Spleen (tissue), 11 donors: ENCODE data around the gene SYNRG. TPM values are rescaled to one million over a fixed set of nuclear protein-coding genes. Genes with fewer than 3 reads are reported as not detected.

Source experiments
- DNase-seq: peaks from one replicate; pipeline ENCODE4 v3.0.0-alpha.2; 2020
- H3K27ac ChIP-seq, 8 donors: fragments of 200-600 bp; sonication (generic) in 7 of 8; 1 replicate in 4 of 8; 2 replicates in 4 of 8; pipeline versions ENCODE4 v1.5.0 to v1.8.0; 2016 to 2021; ENCODE audit warnings: inconsistent platforms in 4 of 8, mild to moderate bottlenecking in 4 of 8, moderate library complexity in 1 of 8
- H3K27me3 ChIP-seq, 7 donors: fragments of 200-600 bp; sonication (generic) in 6 of 7; replicated peaks in 1 of 7; 1 replicate in 4 of 7; 2 replicates in 3 of 7; pipeline versions ENCODE4 v1.5.0 to v1.8.0; 2016 to 2021; ENCODE audit warnings: inconsistent platforms in 3 of 7, mild to moderate bottlenecking in 1 of 7
- H3K36me3 ChIP-seq, 6 donors: fragments of 200-600 bp; sonication (generic) in 5 of 6; 1 replicate in 4 of 6; 2 replicates in 2 of 6; pipeline versions ENCODE4 v1.5.0 to v1.8.0; 2016 to 2021; ENCODE audit warnings: inconsistent platforms in 2 of 6
- H3K4me1 ChIP-seq, 6 donors: fragments of 200-600 bp; sonication (generic) in 5 of 6; 1 replicate in 3 of 6; 2 replicates in 3 of 6; pipeline versions ENCODE4 v1.5.0 to v1.8.0; 2016 to 2021; ENCODE audit warnings: inconsistent platforms in 3 of 6
- H3K4me3 ChIP-seq, 8 donors: fragments of 200-600 bp; sonication (generic) in 7 of 8; 1 replicate in 4 of 8; 2 replicates in 4 of 8; pipeline versions ENCODE4 v1.5.0 to v1.8.0; 2016 to 2021; ENCODE audit warnings: inconsistent platforms in 4 of 8, mild to moderate bottlenecking in 4 of 8, moderate library complexity in 2 of 8
- H3K9me3 ChIP-seq, 8 donors: fragments of 200-600 bp; sonication (generic) in 7 of 8; 1 replicate in 4 of 8; 2 replicates in 4 of 8; pipeline versions ENCODE4 v1.5.0 to v1.8.0; 2016 to 2021; ENCODE audit warnings: inconsistent platforms in 4 of 8
- POLR2A ChIP-seq, 3 donors: fragments of 450-650 bp; IDR thresholded peaks; one replicate each; pipeline ENCODE4 v1.5.1; 2017; ENCODE audit warnings: antibody characterized with exemption in 3 of 3, mild to moderate bottlenecking in 1 of 3
- POLR2AphosphoS5 ChIP-seq, 3 donors: sonication (generic); formaldehyde crosslinking; IDR thresholded peaks; one replicate each; pipeline ENCODE4 v1.5.1; 2017; ENCODE audit warnings: antibody characterized with exemption in 3 of 3
- WGBS, 5 donors: extraction: QIAGEN DNeasy Blood & Tissue Kit in 3 of 5; methylation state at CpG; one replicate each; pipeline versions ENCODE4 v1.1.5 to v1.1.7; 2013 to 2018; 5-methylcytosine and 5-hydroxymethylcytosine counted together
- intact Hi-C: fragments of 100-400 bp; cut with DNase I; formaldehyde crosslinking; loops from one replicate; pipeline ENCODE4 v1.15.0; 2023; ENCODE audit warnings: low total_unique reads
- polyA plus RNA-seq, 3 donors: library from polyadenylated mRNA; stranded (reverse); fragments of 200-250 nt; gene quantifications; one replicate each; pipeline ENCODE4 v1.2.1, GENCODE V29; 2013
- total RNA-seq, 7 donors: library from RNA; depleted of rRNA in 3 of 7; stranded (reverse); fragments of >200 nt in 3 of 7; fragmentation: NEBNext Ultra II Directional in 4 of 7; extraction: Animal tissue kit (Norgen Biotek cat#: 25700) in 4 of 7; gene quantifications; one replicate each; pipeline versions ENCODE4 v1.1.0 to v1.2.1, GENCODE V29; 2016 to 2021
- TF ChIP-seq, protein P1 (sequence below), 11 experiments: fragments of 200-600 bp in 7 of 11; fragments of 450-650 bp in 4 of 11; sonication (generic) in 4 of 11; IDR thresholded peaks in 8 of 11; conservative IDR thresholded peaks in 3 of 11; 1 replicate in 7 of 11; 2 replicates in 4 of 11; pipeline versions ENCODE4 v1.4.0 to v1.8.0; 2016 to 2021; ENCODE audit warnings: antibody characterized with exemption in 11 of 11, inconsistent platforms in 4 of 11, mild to moderate bottlenecking in 1 of 11
- donor health status: healthy with polysubstance abuse.
- donor health status: DM: no; HTN: no; CAD: no; lungs with moderate emphysema.
- donor health status: DM: no; HTN: no; CAD: no.
- donor health status: Bipolar disorder and iron deficiency.
- donor health status: healthy.
- donor health status: DM: no; HTN: no; CAD: no.
- donor health status: DM: yes; HTN: yes; CAD: no.

Gene SYNRG
- total and polyA plus RNA-seq, 10 donors, result 10.9 to 91.3 (median 69.8) TPM

DNA sequence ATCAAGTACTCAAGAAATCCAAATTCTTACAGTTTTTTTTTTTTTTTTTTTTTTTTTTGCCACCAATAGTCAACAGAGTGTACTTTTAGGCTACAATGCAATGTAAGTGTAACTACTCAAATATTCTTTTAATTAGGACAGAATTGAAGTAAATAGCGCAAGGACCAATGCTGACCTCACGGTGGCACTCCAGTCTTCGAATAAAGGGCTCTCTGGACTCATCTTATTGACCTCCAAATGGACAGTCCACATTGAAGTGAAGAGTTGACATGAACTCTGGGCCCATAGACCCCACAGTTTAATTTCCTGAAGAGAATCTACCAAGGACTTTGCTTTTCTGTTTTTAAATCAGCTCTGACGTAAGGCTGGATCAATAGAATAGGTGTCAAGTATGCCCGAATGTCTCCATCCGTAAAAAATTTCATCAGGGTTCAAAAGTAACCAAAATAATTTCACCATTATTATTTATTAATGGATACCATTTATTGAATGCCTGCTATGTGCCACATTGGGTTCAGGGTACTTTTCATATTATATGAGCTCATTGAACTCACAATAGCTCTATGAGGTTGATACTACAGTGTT is 41.3 kb upstream of the SYNRG start:
- H3K4me3 ChIP-seq, result no peak overlapping the region
- WGBS, 5 donors, result 56 to 64% (median 56%) methylated on average over 6 of the region's 6 CpGs
- no peak overlapping the region for H3K27ac ChIP-seq
- TF ChIP-seq POLR2AphosphoS5 (IDR thresholded peaks at IDR 0.05), result no peak
- TF ChIP-seq, protein P1, sequence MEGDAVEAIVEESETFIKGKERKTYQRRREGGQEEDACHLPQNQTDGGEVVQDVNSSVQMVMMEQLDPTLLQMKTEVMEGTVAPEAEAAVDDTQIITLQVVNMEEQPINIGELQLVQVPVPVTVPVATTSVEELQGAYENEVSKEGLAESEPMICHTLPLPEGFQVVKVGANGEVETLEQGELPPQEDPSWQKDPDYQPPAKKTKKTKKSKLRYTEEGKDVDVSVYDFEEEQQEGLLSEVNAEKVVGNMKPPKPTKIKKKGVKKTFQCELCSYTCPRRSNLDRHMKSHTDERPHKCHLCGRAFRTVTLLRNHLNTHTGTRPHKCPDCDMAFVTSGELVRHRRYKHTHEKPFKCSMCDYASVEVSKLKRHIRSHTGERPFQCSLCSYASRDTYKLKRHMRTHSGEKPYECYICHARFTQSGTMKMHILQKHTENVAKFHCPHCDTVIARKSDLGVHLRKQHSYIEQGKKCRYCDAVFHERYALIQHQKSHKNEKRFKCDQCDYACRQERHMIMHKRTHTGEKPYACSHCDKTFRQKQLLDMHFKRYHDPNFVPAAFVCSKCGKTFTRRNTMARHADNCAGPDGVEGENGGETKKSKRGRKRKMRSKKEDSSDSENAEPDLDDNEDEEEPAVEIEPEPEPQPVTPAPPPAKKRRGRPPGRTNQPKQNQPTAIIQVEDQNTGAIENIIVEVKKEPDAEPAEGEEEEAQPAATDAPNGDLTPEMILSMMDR (IDR thresholded peaks at IDR 0.05 in 8 of 11, conservative IDR thresholded peaks at IDR 0.05 in 3 of 11), result no peak
- no peak for TF ChIP-seq POLR2A (IDR thresholded peaks at IDR 0.05)
- intact Hi-C loops, result no loop called here
- H3K4me1 ChIP-seq, result peaks cover 0 to 7% (median 0%) of the 10 kb centered on the region in 6 donors
- H3K9me3 ChIP-seq, result no peaks in the 10 kb centered on the region
- no peaks in the 10 kb centered on the region for H3K36me3 ChIP-seq
- DNase-seq, result no peak
- H3K27me3 ChIP-seq, result peaks cover 0 to 68% (median 2%) of the 10 kb centered on the region in 7 donors

- Histone ChIP-seq H3K36me3 (no peaks in the 10 kb centered on the region), H3K4me3 (no peak overlapping the region), H3K4me1 (peaks cover 0 to 15% (median 4%) of the 10 kb centered on the region in 6 donors), H3K27me3 (peaks cover 0 to 86% (median 2%) of the 10 kb centered on the region in 7 donors), H3K9me3 (no peaks in the 10 kb centered on the region), H3K27ac (peak overlapping the region in 3 of 8 donors; percentile 16 to 24 (median 18))
- WGBS, 5 donors, result 24 to 46% (median 42%) methylated on average over 2 of the region's 2 CpGs
- no peak for DNase-seq
- intact Hi-C loops, result no loop called here
- TF ChIP-seq POLR2AphosphoS5 (IDR thresholded peaks at IDR 0.05), result no peak
- TF ChIP-seq, protein P1 (IDR thresholded peaks at IDR 0.05 in 8 of 11, conservative IDR thresholded peaks at IDR 0.05 in 3 of 11), result no peak
- TF ChIP-seq POLR2A (IDR thresholded peaks at IDR 0.05), result no peak
These were observed 39.3 kb upstream of the SYNRG start for GRCh38 chr17:37648555-37648954.

DNA sequence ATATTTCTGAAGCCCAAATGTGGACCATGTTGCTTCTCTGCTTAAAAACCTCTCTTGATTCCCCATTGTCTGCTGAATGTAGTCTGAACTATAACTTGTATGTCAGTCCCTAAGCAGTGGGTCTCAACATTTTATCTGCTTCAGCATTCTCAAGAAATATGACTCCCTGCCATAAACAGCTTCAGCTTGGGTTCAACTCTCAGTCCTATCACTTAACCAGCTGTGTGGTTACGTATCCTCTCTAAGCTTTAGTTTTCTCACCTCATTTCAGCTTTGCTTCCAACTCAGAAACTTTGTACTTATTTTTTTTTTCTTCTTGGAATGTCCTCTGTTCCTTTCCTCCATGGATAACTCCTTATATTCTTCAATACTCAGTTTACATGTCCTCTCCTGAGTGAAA is 38.6 kb upstream of the SYNRG start:
- no peak overlapping the region for H3K4me3 ChIP-seq
- no peak overlapping the region for H3K27ac ChIP-seq
- no peaks in the 10 kb centered on the region for H3K9me3 ChIP-seq
- no peaks in the 10 kb centered on the region for H3K36me3 ChIP-seq
- WGBS, 5 donors, result 79 to 90% (median 87%) methylated on average over 1 of the region's 1 CpG
- intact Hi-C loops, result no loop called here
- H3K27me3 ChIP-seq, result peaks cover 0 to 80% (median 2%) of the 10 kb centered on the region in 7 donors
- no peak for DNase-seq
- no peak for TF ChIP-seq POLR2A (IDR thresholded peaks at IDR 0.05)
- TF ChIP-seq, protein P1 (IDR thresholded peaks at IDR 0.05 in 8 of 11, conservative IDR thresholded peaks at IDR 0.05 in 3 of 11), result no peak
- H3K4me1 ChIP-seq, result peaks cover 0 to 22% (median 5%) of the 10 kb centered on the region in 6 donors

DNA sequence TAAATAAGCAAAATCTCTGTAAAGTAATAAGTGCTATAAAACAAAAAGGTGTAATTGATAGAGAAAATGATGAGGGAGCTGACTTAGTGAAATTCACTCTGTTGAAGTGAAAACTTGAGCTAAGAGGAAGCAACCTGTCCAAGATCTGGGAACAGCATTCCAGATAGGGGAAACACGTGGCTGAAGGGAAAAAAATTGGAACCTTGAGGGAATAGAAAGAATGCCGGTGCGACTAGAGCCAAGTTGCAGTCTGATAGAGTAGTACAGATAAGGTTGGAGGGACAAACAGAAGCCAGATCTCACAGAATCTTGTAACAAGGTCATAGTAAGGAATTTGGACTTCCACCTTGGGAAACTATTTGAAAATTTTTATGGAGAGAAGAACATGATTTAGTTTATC is 34.7 kb upstream of the SYNRG start:
- H3K4me3 ChIP-seq, result peak overlapping the region in 6 of 8 donors; percentile 52 to 95 (median 78)
- H3K36me3 ChIP-seq, result peaks cover 0 to 29% (median 23%) of the 10 kb centered on the region in 6 donors
- TF ChIP-seq POLR2A (IDR thresholded peaks at IDR 0.05) (no peak), POLR2AphosphoS5 (IDR thresholded peaks at IDR 0.05) (no peak)
- TF ChIP-seq, protein P1 (IDR thresholded peaks at IDR 0.05 in 8 of 11, conservative IDR thresholded peaks at IDR 0.05 in 3 of 11), result no peak
- WGBS, 5 donors, result 25 to 51% (median 27%) methylated on average over 3 of the region's 3 CpGs
- intact Hi-C loops, result no loop called here
- H3K4me1 ChIP-seq, result peaks cover 25 to 59% (median 38%) of the 10 kb centered on the region in 6 donors
- no peak for DNase-seq
- H3K27me3 ChIP-seq, result peaks cover 0 to 44% (median 0%) of the 10 kb centered on the region in 7 donors
- H3K27ac ChIP-seq, result peak overlapping the region in 7 of 8 donors; percentile 75 to 91 (median 88)
- no peaks in the 10 kb centered on the region for H3K9me3 ChIP-seq
